ENCODE data around the gene LPCAT2.
"Not testable (repeated sequence)": the region's sequence is repeated elsewhere in the genome, so short reads cannot be mapped to it uniquely, and the experiment has no call there.

The LPCAT2 gene

GRCh38 chr16:55615670-55616069 is 106.8 kb downstream of the LPCAT2 start:
- DNase-seq: not testable (repeated sequence)

DNA sequence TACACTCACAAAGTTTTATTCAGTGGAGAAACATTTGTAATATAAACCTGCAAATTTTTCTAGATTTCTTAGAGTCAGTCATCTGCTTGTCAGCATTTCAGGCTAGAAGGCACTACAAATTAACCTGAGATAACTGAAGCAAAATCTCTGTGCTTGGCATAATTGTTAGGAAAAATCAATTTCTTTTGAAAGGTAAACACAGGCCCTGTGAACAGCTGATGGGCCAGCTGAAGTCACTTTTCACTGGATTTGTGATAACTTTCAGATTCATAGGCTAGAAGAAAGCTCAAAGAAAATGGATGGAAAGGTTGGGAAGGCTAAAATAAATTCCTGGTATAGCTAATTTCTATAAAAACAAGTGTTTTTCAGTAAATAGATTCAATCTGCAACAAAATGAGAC is 112.9 kb downstream of the LPCAT2 start:
- DNase-seq: no peak

- no peak for DNase-seq
Observed at GRCh38 chr16:55622272-55622671, 113.4 kb downstream of the LPCAT2 start.

- DNase-seq: no peak
Observed at GRCh38 chr16:55622930-55623561, 114.2 kb downstream of the LPCAT2 start.

DNA sequence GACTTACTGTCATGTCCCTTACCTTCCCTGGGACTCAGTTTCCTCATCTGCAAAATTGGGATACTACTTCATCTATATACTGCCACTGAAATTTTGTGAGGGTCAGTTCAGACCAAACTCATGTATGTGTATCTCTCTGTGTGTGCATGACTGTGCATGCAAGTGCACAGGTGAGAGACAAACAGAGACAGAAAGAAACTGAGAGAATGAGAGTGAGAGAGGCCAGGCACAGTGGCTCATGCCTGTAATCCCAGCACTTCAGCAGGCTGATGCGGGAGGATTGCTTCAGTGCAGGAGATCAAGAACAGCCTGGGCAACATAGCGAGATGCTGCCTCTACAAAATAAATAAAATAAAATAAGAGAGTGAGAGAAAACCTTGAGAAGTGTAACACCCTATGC is 114.8 kb downstream of the LPCAT2 start:
- DNase-seq: no peak

GRCh38 chr16:55624696-55625095 is 115.8 kb downstream of the LPCAT2 start:
- no peak for DNase-seq

DNA sequence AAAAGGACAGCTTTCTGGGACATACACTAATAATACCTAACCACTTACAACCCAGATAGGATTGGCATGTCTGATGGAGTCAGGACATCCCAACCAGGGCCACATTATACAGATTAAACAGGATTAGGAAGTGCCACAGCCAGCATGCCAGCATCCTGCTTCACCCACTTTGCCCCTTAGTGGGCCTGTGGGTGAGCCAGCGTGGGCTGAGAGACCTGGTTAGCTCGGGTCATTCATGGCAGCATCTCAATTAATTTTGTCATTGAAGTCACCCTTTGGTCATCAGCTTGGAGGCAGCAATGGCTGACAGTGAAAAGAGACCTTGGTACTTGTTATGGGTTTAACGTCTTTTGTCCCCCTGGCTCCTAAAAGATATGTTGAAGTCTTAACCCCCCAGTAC is 117.0 kb downstream of the LPCAT2 start:
- no peak for DNase-seq

GRCh38 chr16:55628306-55628968 is 119.6 kb downstream of the LPCAT2 start:
- no peak for DNase-seq

- no peak for DNase-seq
Observed at GRCh38 chr16:55630774-55631173, 121.9 kb downstream of the LPCAT2 start.

- no peak for DNase-seq
Observed at GRCh38 chr16:55632259-55632658, 123.4 kb downstream of the LPCAT2 start.

- DNase-seq: no peak
Observed at GRCh38 chr16:55634193-55634592, 125.3 kb downstream of the LPCAT2 start.

Measured in activated gamma-delta T cell treated with Interleukin-2 at 50 U/mL for 16 hours (primary cell).